CD4-positive, alpha-beta T cell treated with Interleukin-4 for 4 hours (primary cell): Measurements from ENCODE around the gene SORBS1.

Experiments used
- DNase-seq: peaks from one replicate; pipeline ENCODE4 v3.0.0-alpha.2; 2020

SORBS1 gene

DNA sequence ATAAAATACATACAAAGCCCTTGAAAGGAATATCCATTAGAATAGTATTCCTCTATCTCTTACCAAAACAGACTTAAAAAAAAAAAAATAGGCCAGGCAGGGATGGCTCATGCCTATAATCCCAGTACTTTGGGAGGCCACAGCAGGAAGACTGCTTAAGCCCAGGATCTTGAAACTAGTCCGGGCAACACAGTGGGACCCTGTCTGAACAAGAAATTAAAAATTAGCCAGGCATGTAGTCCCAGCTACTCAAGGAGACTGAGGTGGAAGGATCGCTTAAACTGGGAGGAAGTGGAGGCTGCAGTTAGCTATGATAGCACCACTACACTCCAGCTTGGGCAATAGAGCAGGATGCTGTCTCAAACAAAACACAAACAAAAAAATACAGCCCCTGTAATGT, 280.0 kb downstream of the SORBS1 start:
- DNase-seq = no peak

DNA sequence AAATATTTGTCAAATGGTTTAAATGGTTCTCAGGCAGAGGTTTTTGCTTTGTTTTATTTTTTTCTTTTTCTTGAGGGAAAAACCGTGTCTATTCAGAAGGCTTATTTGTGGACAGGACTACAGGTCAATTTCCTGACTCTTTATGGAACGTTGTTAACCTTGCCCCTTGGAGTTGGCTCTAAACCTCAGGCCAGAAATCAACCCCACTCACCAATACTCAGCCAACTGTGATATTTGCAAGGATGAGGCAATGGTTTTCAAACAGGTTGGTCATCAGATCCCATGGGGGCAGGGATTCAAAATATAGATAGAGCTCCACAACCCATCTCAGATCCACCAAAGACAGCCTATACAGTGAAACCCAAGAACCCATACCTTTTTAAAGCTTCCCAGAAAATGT, 280.5 kb downstream of the SORBS1 start:
- no peak for DNase-seq

DNA sequence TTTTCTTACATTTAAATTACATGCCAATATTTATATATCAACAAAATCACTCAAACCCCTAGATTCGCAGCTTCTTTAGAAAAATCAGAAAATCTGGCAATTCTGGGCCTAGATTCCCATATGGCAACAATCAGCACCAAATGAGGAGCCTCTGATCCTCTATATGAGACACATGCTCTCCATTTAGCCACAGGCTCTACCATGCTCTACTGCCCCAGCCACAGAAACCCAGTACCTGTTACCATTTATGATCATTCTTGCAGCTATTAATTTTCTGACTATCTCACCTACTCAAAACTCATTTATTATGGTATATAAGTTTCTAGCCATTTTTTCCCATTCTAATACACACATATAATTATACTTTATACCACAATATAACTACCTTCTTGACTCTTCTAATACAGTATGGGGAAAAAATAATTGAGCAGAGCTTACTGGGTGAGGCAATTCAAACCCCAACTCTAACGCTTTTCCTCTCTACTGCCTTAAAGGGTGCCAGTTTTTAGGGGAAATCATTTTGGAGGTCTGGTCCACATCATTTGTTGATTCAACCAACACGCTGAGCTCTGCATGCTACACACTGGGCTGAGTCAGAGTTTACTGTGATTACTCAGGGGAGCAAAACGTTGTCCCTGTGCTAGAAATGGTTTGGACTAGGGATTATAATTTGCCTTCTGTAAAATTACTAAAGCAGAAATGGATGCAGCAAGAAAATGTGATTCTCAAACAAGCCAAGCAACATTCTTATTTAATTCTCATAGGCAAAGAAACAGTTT, 281.9 kb downstream of the SORBS1 start:
- no peak for DNase-seq

DNA sequence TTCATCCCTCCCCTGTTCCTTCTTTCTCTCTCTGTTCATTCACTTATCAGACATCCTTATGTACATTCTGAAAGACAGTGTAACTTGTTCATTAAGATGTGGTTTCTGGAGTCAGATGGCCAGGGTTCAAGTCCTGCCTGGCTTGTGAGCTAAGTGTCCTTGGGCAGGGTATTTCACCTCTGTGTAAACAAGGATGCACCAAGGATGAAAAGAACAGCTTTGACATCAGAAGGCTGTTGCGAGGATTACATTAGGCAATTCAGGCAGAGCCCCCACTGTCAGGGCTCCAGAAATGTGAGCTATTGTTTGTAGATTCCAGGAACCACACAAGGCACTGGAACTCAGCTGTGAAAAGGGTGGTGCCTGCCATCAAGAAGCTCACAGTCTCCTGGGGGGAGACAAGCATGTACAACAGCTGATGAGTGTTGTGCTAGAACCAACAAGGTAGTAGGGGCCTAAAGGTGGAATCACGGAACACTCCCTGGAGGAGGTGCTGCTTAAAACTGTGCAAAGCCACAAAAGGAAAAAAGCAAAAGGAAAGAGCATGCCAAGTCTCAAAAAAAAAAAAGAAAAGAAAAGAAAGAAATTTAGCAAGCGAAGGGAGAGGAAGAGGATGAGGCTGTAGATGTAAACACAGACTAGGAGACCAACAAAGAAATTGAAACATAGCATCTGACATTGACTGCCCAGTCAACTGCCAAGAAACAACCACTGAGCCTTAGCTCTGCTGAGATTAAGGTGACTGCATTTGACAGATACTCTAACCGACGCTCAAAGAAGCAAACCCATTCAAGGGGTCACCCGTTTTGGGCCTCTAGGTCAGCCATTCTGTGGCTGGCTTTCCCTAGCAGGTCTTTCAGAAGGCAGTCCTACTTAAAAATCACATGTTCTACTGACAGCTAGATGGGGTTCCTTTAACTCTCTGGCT, 282.8 kb downstream of the SORBS1 start:
- DNase-seq = no peak

DNA sequence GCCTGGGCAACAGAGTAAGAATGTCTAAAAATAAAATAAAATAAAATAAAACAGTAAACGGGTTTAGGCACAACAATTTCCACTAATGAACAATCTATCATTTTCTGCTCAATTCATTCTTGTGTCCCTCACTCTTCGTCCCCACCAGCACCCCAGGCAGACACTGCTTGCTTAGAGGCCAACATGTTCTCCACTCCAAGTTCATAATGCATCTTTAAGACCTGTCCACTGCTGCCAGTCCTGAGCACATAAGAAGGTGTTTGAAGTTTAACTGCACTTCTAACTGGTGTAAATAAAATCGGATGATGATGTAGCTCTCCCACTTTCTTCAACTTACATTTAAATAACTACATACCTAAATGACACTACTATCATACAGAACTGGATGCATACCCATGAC, 283.6 kb downstream of the SORBS1 start:
- DNase-seq = no peak

GRCh38 chr10:95277201-95277570, 284.0 kb downstream of the SORBS1 start:
- no peak for DNase-seq

DNA sequence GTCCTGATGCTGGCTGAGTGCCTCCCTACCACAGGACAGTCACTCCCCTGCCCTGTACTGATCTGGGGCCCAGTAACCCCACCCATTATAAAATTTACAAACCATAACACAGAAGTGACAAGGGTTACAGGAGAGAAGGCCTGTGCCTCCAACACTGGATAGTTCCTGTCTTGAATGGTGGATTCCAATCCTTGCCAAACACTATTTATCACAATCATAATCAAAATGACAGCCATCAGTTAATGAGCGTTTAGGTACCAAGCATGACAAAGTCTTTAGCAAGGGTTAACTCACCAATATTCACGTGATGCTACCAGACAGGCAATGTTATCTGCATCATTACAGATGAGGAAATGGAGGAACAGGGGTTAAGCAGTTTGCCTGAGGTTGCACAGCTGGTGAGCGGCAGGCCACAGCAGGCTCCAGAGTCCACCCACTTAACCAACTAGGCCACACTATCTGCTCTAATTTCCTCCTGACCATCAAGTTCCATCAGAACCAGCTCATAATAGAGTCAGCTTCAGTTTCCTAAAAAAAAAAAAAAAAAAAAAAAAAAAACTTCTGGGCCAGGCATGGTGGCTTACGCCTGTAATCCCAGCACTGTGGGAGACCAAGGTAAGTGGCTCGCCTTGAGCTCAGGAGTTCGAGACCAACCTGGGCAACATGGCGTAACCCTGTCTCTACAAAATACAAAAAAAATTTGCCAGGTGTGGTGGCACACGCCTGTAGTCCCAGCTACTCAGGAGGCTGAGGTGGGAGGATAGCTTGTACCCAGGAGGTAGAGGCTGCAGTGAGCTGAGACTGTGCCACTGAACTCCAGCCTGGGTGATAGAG, 284.6 kb downstream of the SORBS1 start:
- DNase-seq = no peak

- no peak for DNase-seq
Observed at GRCh38 chr10:95275726-95276366, 285.3 kb downstream of the SORBS1 start.

GRCh38 chr10:95273393-95274312, 287.5 kb downstream of the SORBS1 start:
- no peak for DNase-seq

GRCh38 chr10:95268438-95268837, 292.7 kb downstream of the SORBS1 start:
- no peak for DNase-seq

DNA sequence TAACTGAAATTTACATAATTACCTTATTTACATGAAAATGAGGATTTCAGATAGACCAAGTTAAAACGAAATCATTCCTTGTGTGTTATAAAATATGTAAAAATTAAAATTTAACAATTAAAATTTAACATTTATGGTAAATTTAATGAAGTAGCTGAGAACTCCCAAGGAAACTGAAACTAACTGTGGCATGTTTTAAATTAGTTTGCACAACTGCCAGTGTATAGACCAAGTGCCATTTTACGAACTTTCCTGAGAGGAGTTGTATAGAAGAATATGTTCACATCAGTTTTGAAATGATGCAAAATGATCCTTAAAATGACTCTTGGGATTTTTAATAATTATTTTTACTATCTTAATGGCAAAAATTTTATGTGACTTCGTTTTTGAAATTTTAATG, 293.9 kb downstream of the SORBS1 start:
- no peak for DNase-seq

DNA sequence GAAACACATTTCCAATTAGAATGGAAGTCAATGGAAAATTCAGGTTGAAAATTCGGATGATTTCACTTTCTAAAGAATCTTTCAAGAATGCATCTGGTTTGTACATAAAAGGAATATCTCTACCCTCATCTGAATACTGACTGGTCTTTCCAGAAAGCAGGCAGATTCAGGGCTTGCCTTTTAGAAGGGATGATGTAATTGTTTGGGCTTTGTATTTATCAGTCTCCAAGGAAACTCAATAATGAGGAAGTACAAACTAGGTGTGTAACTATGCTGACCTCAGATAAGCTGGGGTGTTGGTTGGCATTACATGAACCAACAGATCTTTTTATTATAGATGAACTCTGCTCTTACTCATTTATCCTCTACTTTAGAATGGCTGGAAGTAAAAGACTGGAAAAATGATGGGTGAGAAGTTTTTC, 294.5 kb downstream of the SORBS1 start:
- peak; percentile 24 for DNase-seq

DNA sequence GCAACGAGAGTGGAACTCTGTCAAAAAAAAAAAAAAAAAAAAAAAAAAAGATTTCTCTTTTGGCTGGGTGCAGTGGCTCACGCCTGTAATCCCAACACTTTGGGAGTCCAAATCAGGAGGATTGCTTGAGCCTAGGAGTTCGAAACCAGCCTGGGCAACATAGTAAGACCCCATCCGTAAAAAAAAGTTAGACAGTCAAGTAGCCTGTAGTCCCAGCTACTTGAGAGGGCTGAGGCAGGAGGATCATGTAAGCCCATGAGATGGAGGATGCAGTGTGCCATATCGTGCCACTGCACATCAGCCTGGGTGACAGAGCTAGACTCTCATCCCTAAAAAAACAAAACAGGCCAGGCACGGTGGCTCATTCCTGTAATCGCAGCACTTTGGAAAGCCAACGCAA, 295.6 kb downstream of the SORBS1 start:
- DNase-seq = no peak

- no peak for DNase-seq
Observed at GRCh38 chr10:95264227-95265051, 296.7 kb downstream of the SORBS1 start.

DNA sequence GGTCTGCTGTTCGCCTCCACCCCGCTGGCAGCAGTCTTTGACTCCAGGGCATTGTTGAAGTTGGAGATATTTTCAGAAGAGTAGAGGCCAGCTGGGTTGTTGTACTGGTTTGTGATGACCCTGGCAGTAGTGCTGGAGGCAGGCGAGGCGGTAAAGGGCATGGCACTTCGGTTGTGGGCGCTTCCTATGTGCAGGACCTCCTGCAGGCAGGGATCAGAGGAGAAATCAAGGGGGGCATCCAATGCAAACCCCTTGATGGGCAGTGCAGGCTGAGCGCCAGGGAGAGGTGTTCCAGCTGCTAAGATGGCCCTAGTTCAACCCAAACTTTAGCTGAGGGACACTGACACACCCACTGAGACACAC, 297.3 kb downstream of the SORBS1 start:
- DNase-seq = no peak

- DNase-seq = no peak
Observed at GRCh38 chr10:95262763-95263518, 298.2 kb downstream of the SORBS1 start.

- no peak for DNase-seq
Observed at GRCh38 chr10:95261926-95262325, 299.2 kb downstream of the SORBS1 start.
